ENCODE data around the gene KLF3. TPM values are rescaled to one million over a fixed set of nuclear protein-coding genes. Genes with fewer than 3 reads are reported as not detected.

Gene KLF3
- total RNA-seq, 1 experiment from 2014 or later, result 29.0 TPM

DNA sequence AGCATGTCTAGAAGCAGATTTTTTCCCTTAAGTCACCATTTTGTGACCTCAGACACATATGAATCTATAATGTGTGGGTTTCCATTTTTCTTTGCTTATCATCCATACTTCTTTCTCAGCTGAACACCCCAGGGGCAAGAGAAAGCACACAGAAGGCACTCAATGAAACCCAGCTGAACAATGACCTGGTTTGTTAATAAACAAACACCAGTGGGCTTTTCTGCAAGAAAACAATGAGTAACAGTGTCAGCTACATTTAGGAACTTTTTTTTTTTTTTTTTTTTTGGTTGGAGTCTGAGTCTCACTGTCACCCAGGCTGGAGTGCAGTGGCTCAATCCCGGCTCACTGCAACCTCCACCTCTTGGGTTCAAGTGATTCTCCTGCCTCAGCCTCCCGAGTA is 40.7 kb upstream of the KLF3 start:
- H3K4ac ChIP-seq (ENCODE audit: low read depth, low read length), result no peak overlapping the region
- no CpG with 5 or more reads among the region's 2 CpGs for WGBS (ENCODE audit: extremely low coverage, insufficient read length, low lambda C conversion rate)
- H3K27me3 Mint-ChIP-seq (ENCODE audit: low read depth), result no peaks in the 10 kb centered on the region; the same call in none of the 2 replicates
- no peak overlapping the region for H3K4me2 ChIP-seq (ENCODE audit: insufficient read depth, insufficient read length, low read length)
- H3T11ph ChIP-seq (ENCODE audit: low read length), result no peak overlapping the region
- H4K91ac ChIP-seq (ENCODE audit: insufficient read length, low read depth, low read length), result no peak overlapping the region
- no peak overlapping the region for H2BK15ac ChIP-seq (ENCODE audit: low read depth, low read length)
- DNase-seq, result no peak
- H3K79me2 ChIP-seq (ENCODE audit: insufficient read depth, low read length), result no peaks in the 10 kb centered on the region
- no peaks in the 10 kb centered on the region for H3K79me1 ChIP-seq (ENCODE audit: insufficient read depth, low read depth, low read length, poor library complexity, severe bottlenecking)
- H3K56ac ChIP-seq (ENCODE audit: insufficient read length, low read depth, low read length), result no peak overlapping the region
- H4K5ac ChIP-seq (ENCODE audit: insufficient read length, low read depth, low read length), result no peak overlapping the region
- H4K20me1 ChIP-seq (ENCODE audit: control insufficient read depth, insufficient read depth, insufficient read length), result no peaks in the 10 kb centered on the region
- H3K9me3 ChIP-seq (ENCODE audit: control insufficient read depth, low read depth, low read length), result no peaks in the 10 kb centered on the region
- H2AK5ac ChIP-seq (ENCODE audit: insufficient read length, low read length), result no peak overlapping the region
- H2BK120ac ChIP-seq (ENCODE audit: low read depth, low read length, poor library complexity, severe bottlenecking), result no peak overlapping the region
- H3K23ac ChIP-seq (ENCODE audit: insufficient read length, low read depth, low read length), result no peak overlapping the region
- H3K27ac ChIP-seq (ENCODE audit: insufficient read length, low read depth, low read length), result no peak overlapping the region
- H2BK5ac ChIP-seq (ENCODE audit: insufficient read length, low read length), result no peak overlapping the region
- no peak overlapping the region for H3K27ac Mint-ChIP-seq
- no peaks in the 10 kb centered on the region for H3K23me2 ChIP-seq (ENCODE audit: insufficient read length, low read depth, low read length, poor library complexity, severe bottlenecking)
- peaks cover 4 to 14% (median 6%) of the 10 kb centered on the region in 3 experiments; a peak in 5 of 7 replicates for H3K36me3 Mint-ChIP-seq (ENCODE audit: insufficient read depth in 1 of 3, low read depth in 3 of 3)
- TF ChIP-seq, protein P1, sequence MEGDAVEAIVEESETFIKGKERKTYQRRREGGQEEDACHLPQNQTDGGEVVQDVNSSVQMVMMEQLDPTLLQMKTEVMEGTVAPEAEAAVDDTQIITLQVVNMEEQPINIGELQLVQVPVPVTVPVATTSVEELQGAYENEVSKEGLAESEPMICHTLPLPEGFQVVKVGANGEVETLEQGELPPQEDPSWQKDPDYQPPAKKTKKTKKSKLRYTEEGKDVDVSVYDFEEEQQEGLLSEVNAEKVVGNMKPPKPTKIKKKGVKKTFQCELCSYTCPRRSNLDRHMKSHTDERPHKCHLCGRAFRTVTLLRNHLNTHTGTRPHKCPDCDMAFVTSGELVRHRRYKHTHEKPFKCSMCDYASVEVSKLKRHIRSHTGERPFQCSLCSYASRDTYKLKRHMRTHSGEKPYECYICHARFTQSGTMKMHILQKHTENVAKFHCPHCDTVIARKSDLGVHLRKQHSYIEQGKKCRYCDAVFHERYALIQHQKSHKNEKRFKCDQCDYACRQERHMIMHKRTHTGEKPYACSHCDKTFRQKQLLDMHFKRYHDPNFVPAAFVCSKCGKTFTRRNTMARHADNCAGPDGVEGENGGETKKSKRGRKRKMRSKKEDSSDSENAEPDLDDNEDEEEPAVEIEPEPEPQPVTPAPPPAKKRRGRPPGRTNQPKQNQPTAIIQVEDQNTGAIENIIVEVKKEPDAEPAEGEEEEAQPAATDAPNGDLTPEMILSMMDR (conservative IDR thresholded peaks at IDR 0.05), result no peak
- no peak overlapping the region for H3K9ac ChIP-seq (ENCODE audit: extremely low read depth, insufficient read length, low read length)
- no peaks in the 10 kb centered on the region for H3K4me1 Mint-ChIP-seq
- H2BK12ac ChIP-seq (ENCODE audit: insufficient read length, low read depth, low read length), result no peak overlapping the region
- H3K4me1 ChIP-seq (ENCODE audit: insufficient read depth, low read length), result no peaks in the 10 kb centered on the region
- H3K27me3 ChIP-seq (ENCODE audit: insufficient read depth, low read length), result no peaks in the 10 kb centered on the region
- H3K4me3 Mint-ChIP-seq, result no peak overlapping the region
- H3K18ac ChIP-seq (ENCODE audit: insufficient read length, low read depth, low read length), result no peak overlapping the region
- no peak overlapping the region for H2AFZ ChIP-seq (ENCODE audit: low read length)
- no peak overlapping the region for H4K8ac ChIP-seq (replicated peaks; ENCODE audit: insufficient read length, low read depth, low read length)
- peaks cover 1 to 13% of the 10 kb centered on the region in 2 experiments; a peak in 2 of 5 replicates for H3K9me3 Mint-ChIP-seq
- no peak overlapping the region for H2BK20ac ChIP-seq (ENCODE audit: low read depth, low read length, poor library complexity, severe bottlenecking)
- H3K14ac ChIP-seq (ENCODE audit: insufficient read depth, low read length), result no peak overlapping the region
